Panc1 (cell line): ENCODE results near the gene CATSPER3. TPM values are rescaled to one million over a fixed set of nuclear protein-coding genes. Genes with fewer than 3 reads are reported as not detected.
A peak's percentile ranks its signal among the peaks of the same experiment; 100 is the strongest.

Experiments
- ATAC-seq: fragments of 200-7000 bp; cut with Tn5 transposase; 2 replicates; pipeline ENCODE4 v1.9.1; 2020; ENCODE audit warnings: mild to moderate bottlenecking, moderate library complexity
- BruUV-seq: library from RNA; stranded (reverse); fragments of 400-500 nt; replicated peaks from 2 replicates; lab custom pipeline; 2021; lab: Mats Ljungman, UMichigan
- CTCF ChIA-PET: fragments of 300-600 bp; sonication (Branson Sonifier 250); formaldehyde crosslinking; loops from one replicate; lab custom pipeline; 2022; ENCODE audit warnings: antibody characterized with exemption; lab: Charles Lee
- POLR2A ChIA-PET: fragments of 300-600 bp; sonication (Branson Sonifier 250); formaldehyde crosslinking; loops from one replicate; lab custom pipeline; 2022; ENCODE audit warnings: antibody characterized with exemption; lab: Charles Lee
- DNase-seq: peaks from one replicate; pipeline ENCODE4 v3.0.0-alpha.2; 2010; ENCODE audit warnings: low read depth, low spot score
- H3K27ac ChIP-seq: 2 replicates; pipeline ENCODE4 v1.5.1; 2011; ENCODE audit warnings: mild to moderate bottlenecking, low read length, inconsistent platforms
- H3K27me3 ChIP-seq: fragments of 200-500 bp; sonication (Bioruptor generic); 2 replicates; pipeline ENCODE4 v1.6.0; 2014; ENCODE audit warnings: low read length, inconsistent platforms; ENCODE audit not compliant: control insufficient read depth, insufficient read depth
- H3K36me3 ChIP-seq: fragments of 200-500 bp; sonication (Bioruptor generic); 2 replicates; pipeline ENCODE4 v1.5.1; 2014; ENCODE audit warnings: inconsistent platforms, mild to moderate bottlenecking, low read length, moderate library complexity; ENCODE audit not compliant: control insufficient read depth, insufficient read depth
- H3K4me1 ChIP-seq: 2 replicates; pipeline ENCODE4 v1.5.1; 2011; ENCODE audit warnings: inconsistent platforms, mild to moderate bottlenecking, low read length, moderate library complexity; ENCODE audit not compliant: control insufficient read depth, insufficient read depth
- H3K4me3 ChIP-seq, 2 experiments: 2 replicates each; pipeline ENCODE4 v1.5.1; 2011 to 2012; ENCODE audit warnings: low read depth in 2 of 2, low read length in 2 of 2, mild to moderate bottlenecking in 2 of 2, inconsistent platforms in 1 of 2, moderate library complexity in 1 of 2
- H3K9me3 ChIP-seq: fragments of 200-500 bp; sonication (Bioruptor generic); 2 replicates; pipeline ENCODE4 v1.5.1; 2014; ENCODE audit warnings: low read depth, mild to moderate bottlenecking, inconsistent platforms, low read length, moderate library complexity; ENCODE audit not compliant: control insufficient read depth, insufficient read depth
- CTCF ChIP-seq: fragments of 450-650 bp; IDR thresholded peaks from 2 replicates; pipeline ENCODE4 v1.5.1; 2017; ENCODE audit warnings: mild to moderate bottlenecking
- POLR2AphosphoS5 ChIP-seq: IDR thresholded peaks from 2 replicates; pipeline ENCODE4 v1.6.1; 2012; ENCODE audit warnings: mild to moderate bottlenecking, low read depth, low read length, moderate library complexity
- REST ChIP-seq, 2 experiments: IDR thresholded peaks; 2 replicates each; pipeline ENCODE4 v1.6.1; 2011 to 2012; ENCODE audit warnings: low read depth in 2 of 2, control low read depth in 1 of 2, low read length in 1 of 2, mild to moderate bottlenecking in 1 of 2, moderate library complexity in 1 of 2; ENCODE audit not compliant: insufficient read depth in 1 of 2
- SIN3A ChIP-seq: IDR thresholded peaks from 2 replicates; pipeline ENCODE4 v1.6.1; 2012; ENCODE audit warnings: low read depth, mild to moderate bottlenecking, low read length, moderate library complexity, borderline replicate concordance; ENCODE audit not compliant: insufficient read depth
- TCF7L2 ChIP-seq: IDR thresholded peaks from 2 replicates; pipeline ENCODE4 v1.6.1; 2011; ENCODE audit warnings: mild to moderate bottlenecking, low read depth, low read length, inconsistent platforms
- in situ Hi-C: cut with HindIII; loops from 2 replicates; pipeline ENCODE4 v1.10.0; 2016; ENCODE audit warnings: low sequenced_read_pairs, low pct_unique_long_range_greater_than_20kb
- intact Hi-C: fragments of 100-400 bp; cut with micrococcal nuclease; formaldehyde crosslinking; loops from one replicate; pipeline ENCODE4 v1.10.0; 2022; ENCODE audit not compliant: unreplicated experiment
- total RNA-seq: library from RNA; stranded (reverse); gene quantifications from one replicate; pipeline ENCODE4 v1.2.1, GENCODE V29; 2021; ENCODE audit not compliant: unreplicated experiment

Gene CATSPER3
- total RNA-seq, 1 experiment from 2014 or later = 0.69 TPM

- Histone ChIP-seq H3K4me1 (no peaks in the 10 kb centered on the region), H3K27ac (no peak overlapping the region), H3K27me3 (no peaks in the 10 kb centered on the region), H3K36me3 (no peaks in the 10 kb centered on the region), H3K4me3 (no peak overlapping the region), H3K9me3 (no peaks in the 10 kb centered on the region)
- CTCF ChIA-PET = no interaction called here
- ATAC-seq = no peak
- intact Hi-C loops = no loop called here
- in situ Hi-C loops = no loop called here
- no peak for DNase-seq
- no peak for TF ChIP-seq SIN3A
- TF ChIP-seq CTCF = no peak
- TF ChIP-seq POLR2AphosphoS5 = no peak
- no peak for TF ChIP-seq REST (IDR thresholded peaks at IDR 0.05; ENCODE audit: insufficient read depth in 1 of 2, low read depth in 2 of 2, low read length in 1 of 2)
- no peak for TF ChIP-seq TCF7L2
- POLR2A ChIA-PET = no interaction called here
- no TSS peak for BruUV-seq
Observed at GRCh38 chr5:135050244-135050767, 82.6 kb downstream of the CATSPER3 start.

GRCh38 chr5:135051399-135051798 lies 83.7 kb downstream of the CATSPER3 start:
- Histone ChIP-seq H3K9me3 (no peaks in the 10 kb centered on the region), H3K27me3 (no peaks in the 10 kb centered on the region), H3K4me1 (no peaks in the 10 kb centered on the region), H3K36me3 (no peaks in the 10 kb centered on the region), H3K27ac (peak overlapping the region; percentile 17; the same call in 1 of the 2 replicates), H3K4me3 (no peak overlapping the region)
- intact Hi-C loops (no loop called here), in situ Hi-C loops (no loop called here)
- ChIA-PET CTCF (no interaction called here), POLR2A (no interaction called here)
- no TSS peak for BruUV-seq
- no peak for DNase-seq
- TF ChIP-seq CTCF = no peak
- TF ChIP-seq SIN3A = no peak
- TF ChIP-seq POLR2AphosphoS5 = no peak
- no peak for TF ChIP-seq TCF7L2
- no peak for ATAC-seq
